ENCODE measurements around the gene PARPBP.
"Not testable (repeated sequence)": the region's sequence is repeated elsewhere in the genome, so short reads cannot be mapped to it uniquely, and the experiment has no call there.

PARPBP gene

GRCh38 chr12:102147062-102147587 is 27.1 kb downstream of the PARPBP start:
- DNase-seq: not testable (repeated sequence)

- not testable (repeated sequence) for DNase-seq
Measured at GRCh38 chr12:102155206-102155605, 35.2 kb downstream of the PARPBP start.

- no peak for DNase-seq
Measured at GRCh38 chr12:102163383-102163782, 43.4 kb downstream of the PARPBP start.

DNA sequence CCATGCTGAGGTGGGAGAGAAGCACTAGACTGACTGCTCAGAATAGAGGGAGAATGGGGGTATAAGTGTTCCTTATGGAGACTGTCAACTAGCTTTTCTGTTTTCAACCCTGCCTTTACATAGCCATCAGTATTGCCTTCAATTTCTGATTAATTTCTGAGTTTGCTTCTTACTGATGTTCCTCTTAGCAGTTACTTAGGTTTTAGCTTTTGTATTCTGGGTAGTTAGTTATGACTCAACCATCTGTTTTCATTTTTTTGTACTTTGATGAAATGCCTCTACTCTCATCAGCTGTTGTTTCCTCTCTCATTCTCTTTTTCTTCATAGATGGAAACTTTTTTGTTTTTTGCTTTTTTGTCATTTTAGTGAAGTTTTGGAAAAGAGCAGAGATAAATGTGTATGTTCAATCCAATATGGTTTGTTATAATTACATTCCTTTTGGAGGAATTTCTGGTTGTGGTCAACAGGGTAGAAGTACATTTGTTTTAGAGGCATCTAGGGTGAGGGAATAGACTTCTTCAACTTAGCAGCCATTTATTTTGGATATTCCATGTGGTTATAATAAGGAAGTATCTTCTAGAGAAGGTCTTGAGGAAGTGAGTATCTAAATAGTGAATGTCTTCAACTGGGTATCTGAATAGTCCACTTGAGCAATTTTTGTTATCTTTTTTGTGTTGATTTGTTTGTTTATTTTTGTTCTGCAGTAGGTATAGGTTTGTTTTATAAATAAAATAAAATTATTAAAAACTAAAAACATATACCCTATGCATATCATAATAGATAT is 48.0 kb downstream of the PARPBP start:
- no peak for DNase-seq

GRCh38 chr12:102169922-102170621 is 50.1 kb downstream of the PARPBP start:
- DNase-seq: peak in 1 of 58 donors; percentile 1

DNA sequence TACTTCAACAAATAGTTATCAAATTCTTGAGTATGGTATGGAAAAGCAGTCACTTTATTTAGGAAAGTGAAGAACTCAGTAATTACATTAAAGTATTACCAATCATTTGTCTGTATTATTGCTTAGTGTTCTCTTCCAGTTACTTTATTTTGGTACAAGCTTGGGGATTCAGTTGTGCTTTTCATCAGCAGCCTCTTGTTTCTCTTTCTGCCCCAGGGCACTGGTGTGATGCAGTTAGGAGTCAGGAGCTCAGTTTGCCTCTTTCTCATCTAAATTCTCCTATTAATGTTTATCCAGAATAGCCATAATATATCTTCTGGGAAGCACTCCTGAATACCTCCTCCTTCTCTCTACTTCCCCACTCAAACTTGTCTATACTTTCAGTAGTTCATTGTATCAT is 52.0 kb downstream of the PARPBP start:
- no peak for DNase-seq

DNA sequence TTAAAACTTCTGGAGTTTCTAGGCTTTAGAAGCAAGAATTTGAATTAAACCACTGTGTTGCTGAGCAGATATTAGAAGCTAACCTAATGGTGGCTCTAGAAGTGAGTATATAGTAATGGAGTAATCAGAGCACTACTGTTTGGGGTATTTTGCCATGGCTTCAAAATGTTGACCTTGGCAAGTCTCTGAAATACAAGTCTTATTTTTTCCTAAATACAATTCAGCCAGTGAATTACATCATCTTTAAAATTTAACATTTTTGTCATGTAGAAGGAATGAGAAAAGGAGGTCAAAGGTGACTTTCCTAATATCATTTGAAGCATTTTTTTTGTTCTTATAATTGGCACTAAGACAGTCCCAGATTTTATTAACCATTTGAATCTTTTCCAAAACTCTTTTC is 52.5 kb downstream of the PARPBP start:
- DNase-seq: no peak

DNA sequence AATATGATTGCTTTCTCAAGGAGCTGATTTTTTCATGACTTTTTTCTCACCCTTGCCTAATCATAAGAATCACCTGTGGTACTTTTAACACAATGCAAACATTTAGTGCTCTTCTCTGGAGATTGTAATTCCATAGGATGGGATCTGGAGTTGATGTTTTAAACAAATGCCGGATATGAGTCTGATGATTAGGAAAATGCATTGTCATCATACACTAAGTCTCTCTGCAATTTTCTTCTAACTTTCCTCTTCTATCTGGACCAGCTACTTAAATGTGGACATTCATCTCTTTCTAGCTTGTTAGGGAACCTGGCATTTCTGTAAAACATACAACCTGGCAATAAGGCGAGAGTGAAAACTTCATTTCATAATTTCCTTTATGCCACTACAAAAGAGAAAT is 54.1 kb downstream of the PARPBP start:
- no peak for DNase-seq

GRCh38 chr12:102174761-102175160 is 54.8 kb downstream of the PARPBP start:
- no peak for DNase-seq

- DNase-seq: no peak
Measured at GRCh38 chr12:102182635-102183034, 62.7 kb downstream of the PARPBP start.

DNA sequence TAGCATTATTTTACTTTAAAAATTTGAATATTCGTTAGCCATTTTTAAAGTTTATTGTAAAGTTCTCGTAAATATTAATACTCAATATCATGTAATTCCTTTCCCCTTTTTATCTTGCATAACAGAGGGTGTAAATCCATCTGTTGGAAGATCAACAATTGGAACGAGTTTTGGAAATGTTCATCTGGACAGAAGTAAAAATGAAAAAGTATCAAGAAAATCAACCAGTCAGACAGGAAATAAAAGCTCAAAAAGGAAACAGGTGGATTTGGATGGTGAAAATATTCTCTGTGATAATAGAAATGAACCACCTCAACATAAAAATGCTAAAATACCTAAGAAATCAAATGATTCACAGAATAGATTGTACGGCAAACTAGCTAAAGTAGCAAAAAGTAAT is 75.8 kb downstream of the PARPBP start:
- no peak for DNase-seq

DNA sequence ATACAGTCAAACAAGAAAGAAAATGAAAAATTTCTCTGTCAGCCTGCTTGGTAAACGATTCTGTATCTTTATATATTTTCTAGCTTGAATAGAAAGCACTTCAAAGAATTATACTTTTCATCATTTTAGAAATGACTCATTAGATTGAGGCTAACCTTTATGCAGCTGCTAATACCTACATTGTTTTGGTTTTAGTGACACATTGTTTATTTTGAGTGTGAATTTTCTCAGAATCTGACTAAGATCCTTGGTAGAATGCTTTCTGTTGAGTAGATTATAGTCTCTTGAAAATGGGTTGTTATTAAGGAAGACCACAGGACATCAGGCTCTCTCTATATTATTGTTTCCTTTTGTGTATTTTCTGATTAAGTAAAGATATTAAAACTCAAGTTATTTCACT is 77.8 kb downstream of the PARPBP start, which contains the start of gene PMCH:
Gene PMCH, minus strand, starts transcription at position 45 of the 400 bp plus-strand sequence. CDS start 63 bp downstream, outside the sequence.
- no peak for DNase-seq

DNA sequence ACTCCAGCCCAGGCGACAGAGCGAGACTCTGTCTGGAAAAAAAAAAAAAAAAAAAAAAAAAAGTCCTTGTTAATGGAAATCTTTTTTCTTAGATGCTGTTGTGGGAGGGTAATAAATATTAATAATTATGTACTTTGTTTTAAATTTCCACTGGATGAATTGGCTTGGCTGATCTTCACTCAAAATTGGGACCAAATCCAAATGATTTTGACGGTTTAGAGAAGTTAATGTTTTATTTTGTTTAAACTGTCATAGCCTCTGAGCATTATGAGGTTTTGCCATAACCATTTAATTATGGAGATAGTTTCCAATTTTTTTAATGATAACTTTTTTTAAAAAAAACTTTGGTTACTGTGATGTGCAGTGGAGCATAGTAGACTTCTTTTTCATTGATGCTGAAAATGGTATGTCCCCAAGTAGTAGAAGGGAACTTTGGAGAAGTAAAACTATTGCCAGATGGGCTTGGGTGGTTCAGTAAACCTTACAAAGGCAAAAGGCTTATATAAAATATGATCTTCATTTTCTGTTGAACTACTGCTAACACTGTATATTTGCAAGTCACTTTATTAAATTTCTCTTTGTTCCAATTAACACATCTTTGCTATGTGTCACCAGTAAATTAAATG is 81.6 kb downstream of the PARPBP start:
- DNase-seq: no peak

- no peak for DNase-seq
Measured at GRCh38 chr12:102202556-102202955, 82.6 kb downstream of the PARPBP start.

DNA sequence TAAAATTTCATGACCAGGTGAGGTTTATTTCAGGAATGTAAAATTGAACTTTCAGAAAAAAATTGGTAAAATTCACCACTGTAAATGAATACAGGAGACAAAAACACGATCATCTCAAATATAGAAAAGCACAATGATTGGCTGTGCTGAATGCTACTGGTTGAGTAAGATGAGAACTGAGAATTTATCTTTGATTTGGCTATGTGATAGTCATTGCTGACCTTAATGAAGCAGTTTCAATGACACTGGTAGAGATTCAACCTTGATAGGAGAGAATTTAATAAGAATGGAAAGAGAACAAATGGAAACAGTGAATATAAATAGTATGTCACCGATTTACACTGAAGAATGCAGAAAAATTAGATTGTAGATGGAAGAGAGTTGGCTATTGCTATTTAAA is 84.0 kb downstream of the PARPBP start:
- no peak for DNase-seq

DNA sequence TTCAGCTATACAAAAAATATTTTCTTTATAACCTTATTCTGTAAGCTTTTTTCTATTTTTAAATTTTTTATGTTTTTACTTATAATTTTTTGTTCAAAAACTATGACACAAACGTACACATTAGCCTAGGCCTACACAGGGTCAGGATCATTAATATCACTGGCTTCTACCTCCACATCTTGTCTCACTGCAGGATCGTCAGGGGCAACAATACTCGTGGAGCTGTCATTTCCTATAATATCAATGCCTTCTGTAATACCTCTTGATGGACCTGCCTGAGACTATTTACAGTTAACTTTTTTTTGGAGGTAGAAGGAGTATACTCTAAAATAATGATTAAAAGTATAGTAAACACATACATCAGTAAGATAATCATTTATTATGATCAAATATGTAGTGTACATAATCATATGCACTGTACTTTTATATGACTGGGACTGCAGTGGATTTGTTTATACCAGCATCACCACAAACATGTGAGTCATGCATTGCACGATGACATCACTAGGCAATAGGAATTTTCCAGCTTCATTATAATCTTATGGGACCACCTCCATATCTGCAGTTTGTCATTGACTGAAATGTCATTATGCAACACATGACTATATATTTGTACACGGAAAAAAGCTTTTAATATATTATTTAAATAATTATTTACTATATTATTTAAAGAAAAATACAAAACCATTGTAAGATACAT is 96.2 kb downstream of the PARPBP start:
- no peak for DNase-seq

- no peak for DNase-seq
Measured at GRCh38 chr12:102220736-102221135, 100.8 kb downstream of the PARPBP start.

DNA sequence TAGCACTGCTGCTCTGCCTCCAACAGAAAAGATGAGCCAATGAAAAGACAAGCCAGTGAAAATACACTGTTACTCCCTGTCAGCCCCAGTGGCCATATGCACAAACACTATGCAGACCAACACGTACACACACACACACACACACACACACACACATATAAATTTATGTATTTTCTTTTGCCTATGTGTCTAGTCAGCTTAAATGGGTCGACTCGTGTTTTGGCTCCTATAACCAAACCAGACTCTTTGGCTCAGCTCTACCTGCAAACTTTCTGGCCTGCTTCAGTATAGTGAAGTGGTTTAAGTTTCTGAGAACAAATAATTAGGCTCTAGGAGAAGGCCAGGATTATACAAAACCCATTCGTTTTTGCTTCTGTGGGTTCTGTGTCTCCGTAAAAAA is 108.0 kb downstream of the PARPBP start:
- no peak for DNase-seq

DNA sequence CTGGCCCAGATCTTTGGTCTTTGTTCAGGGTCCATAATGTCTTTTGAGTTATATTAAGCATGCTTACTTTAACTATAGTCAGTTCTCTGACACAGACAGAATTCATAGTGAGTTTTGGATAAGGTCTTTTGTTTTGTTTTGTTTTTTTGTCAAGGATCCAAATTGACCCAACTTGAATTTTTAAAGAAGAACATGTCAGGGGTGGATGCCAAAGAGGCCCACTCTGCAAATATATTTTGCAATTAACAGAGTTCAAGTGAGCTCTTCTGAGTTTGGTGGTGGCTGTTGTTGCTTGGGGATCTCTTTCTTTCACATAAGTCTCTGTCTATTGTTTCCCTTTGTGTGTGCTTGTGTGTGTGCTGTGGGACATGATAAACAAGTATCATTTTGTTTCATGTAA is 112.1 kb downstream of the PARPBP start:
- no peak for DNase-seq

DNA sequence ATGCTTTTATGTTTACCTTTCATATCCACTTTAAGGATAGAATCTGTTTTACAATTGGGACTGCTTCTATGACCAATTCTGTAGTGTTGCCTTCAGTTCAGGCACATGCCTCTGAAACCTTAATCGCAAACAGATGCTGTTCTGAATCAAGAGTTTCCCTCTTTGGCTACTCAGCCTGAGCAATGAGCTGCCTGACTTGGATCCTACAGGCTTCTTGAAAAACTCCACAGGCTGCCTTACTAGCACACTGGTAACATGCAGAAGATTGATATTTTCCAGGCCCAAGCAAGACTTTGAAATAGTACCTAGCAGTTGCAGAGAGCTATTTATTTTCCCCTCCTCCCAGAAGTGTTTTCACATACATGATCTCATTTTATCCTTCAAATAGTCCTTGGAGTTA is 112.5 kb downstream of the PARPBP start:
- no peak for DNase-seq

DNA sequence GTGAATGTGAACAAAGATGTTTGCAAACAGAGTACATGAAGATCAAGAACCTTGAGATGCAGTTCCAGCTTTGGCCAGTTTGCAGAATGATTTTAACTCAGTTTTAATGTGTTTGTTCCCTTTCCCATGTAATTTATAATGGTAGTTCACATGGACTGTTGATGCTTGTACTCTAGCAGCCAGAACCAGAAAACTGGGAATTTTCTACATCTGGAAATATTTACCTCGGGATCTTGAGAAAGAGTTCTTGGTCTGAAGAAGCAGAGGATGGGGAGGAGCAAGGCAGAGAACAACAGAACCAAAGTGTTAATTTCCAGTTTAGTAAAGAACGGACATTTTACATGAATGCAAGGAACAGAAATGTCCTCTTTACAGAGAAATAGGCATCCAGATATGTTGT is 114.6 kb downstream of the PARPBP start:
- no peak for DNase-seq
